Neural progenitor cell (in vitro differentiated cells): ENCODE results near the gene NRGN. TPM values are rescaled to one million over a fixed set of nuclear protein-coding genes. Genes with fewer than 3 reads are reported as not detected.

Experiments used
- DNase-seq: peaks from one replicate; pipeline ENCODE4 v3.0.0-alpha.2; 2016; ENCODE audit warnings: low spot score
- H2AFZ ChIP-seq: fragments of 200-600 bp; sonication (generic); replicated peaks from 2 replicates; pipeline ENCODE4 v1.6.1; 2016; ENCODE audit warnings: antibody characterized with exemption
- H3F3A ChIP-seq: fragments of 200-600 bp; sonication (generic); 2 replicates; pipeline ENCODE4 v1.6.1; 2016; ENCODE audit warnings: antibody characterized with exemption, low read depth
- H3K27ac ChIP-seq: fragments of 200-600 bp; sonication (generic); 2 replicates; pipeline ENCODE4 v1.5.1; 2016; ENCODE audit warnings: mild to moderate bottlenecking
- H3K27me3 ChIP-seq: fragments of 200-600 bp; sonication (generic); 2 replicates; pipeline ENCODE4 v1.6.1; 2016; ENCODE audit warnings: mild to moderate bottlenecking, moderate library complexity
- H3K36me3 ChIP-seq: fragments of 200-600 bp; sonication (generic); 2 replicates; pipeline ENCODE4 v1.5.1; 2016
- H3K4me1 ChIP-seq: fragments of 200-600 bp; sonication (generic); 2 replicates; pipeline ENCODE4 v1.6.1; 2016; ENCODE audit warnings: mixed run types
- H3K4me2 ChIP-seq: fragments of 200-600 bp; sonication (generic); 2 replicates; pipeline ENCODE4 v1.6.1; 2016
- H3K4me3 ChIP-seq: fragments of 200-600 bp; sonication (generic); 2 replicates; pipeline ENCODE4 v1.5.1; 2016
- H3K79me2 ChIP-seq: fragments of 200-600 bp; sonication (generic); 2 replicates; pipeline ENCODE4 v1.6.1; 2016; ENCODE audit warnings: low read depth
- H3K9ac ChIP-seq: fragments of 200-600 bp; sonication (generic); 2 replicates; pipeline ENCODE4 v1.6.1; 2016
- H3K9me3 ChIP-seq: fragments of 200-600 bp; sonication (generic); 2 replicates; pipeline ENCODE4 v1.5.1; 2016; ENCODE audit warnings: low read depth
- H4K20me1 ChIP-seq: fragments of 200-600 bp; sonication (generic); 2 replicates; pipeline ENCODE4 v1.6.1; 2016; ENCODE audit warnings: low read depth
- H3K27ac Mint-ChIP-seq: 3 replicates; pipeline ENCODE4 v1.8.0; 2021; ENCODE audit warnings: mixed read lengths
- H3K27me3 Mint-ChIP-seq: 2 replicates; pipeline ENCODE4 v1.8.0; 2022; ENCODE audit warnings: low read depth, mild to moderate bottlenecking, inconsistent platforms, moderate library complexity, mixed read lengths; ENCODE audit not compliant: insufficient read depth
- H3K36me3 Mint-ChIP-seq: 3 replicates; pipeline ENCODE4 v1.8.0; 2021; ENCODE audit warnings: mixed read lengths
- H3K4me1 Mint-ChIP-seq: 3 replicates; pipeline ENCODE4 v1.8.0; 2021; ENCODE audit warnings: mixed read lengths
- H3K4me3 Mint-ChIP-seq: 3 replicates; pipeline ENCODE4 v1.8.0; 2021; ENCODE audit warnings: mild to moderate bottlenecking, moderate library complexity, mixed read lengths
- H3K9me3 Mint-ChIP-seq: 3 replicates; pipeline ENCODE4 v1.8.0; 2020; ENCODE audit warnings: mixed read lengths
- EZH2 ChIP-seq: fragments of 200-600 bp; sonication (generic); IDR thresholded peaks from 2 replicates; pipeline ENCODE4 v1.6.1; 2017; ENCODE audit warnings: antibody characterized with exemption, mild to moderate bottlenecking, moderate library complexity
- EZH2phosphoT487 ChIP-seq: fragments of 200-600 bp; sonication (generic); IDR thresholded peaks from 2 replicates; pipeline ENCODE4 v1.6.1; 2017; ENCODE audit warnings: antibody characterized with exemption
- total RNA-seq: library from RNA; depleted of rRNA; stranded (reverse); fragments of >200 nt; gene quantifications from 2 replicates; pipeline ENCODE4 v1.2.3, GENCODE V29; 2015; ENCODE audit warnings: low replicate concordance
- TF ChIP-seq, protein P1 (sequence below): fragments of 200-600 bp; sonication (generic); IDR thresholded peaks from 2 replicates; pipeline ENCODE4 v1.5.1; 2017; ENCODE audit warnings: antibody characterized with exemption, mild to moderate bottlenecking

NRGN gene
- total RNA-seq, 1 donor from 2014 or later: 0.39 TPM

DNA sequence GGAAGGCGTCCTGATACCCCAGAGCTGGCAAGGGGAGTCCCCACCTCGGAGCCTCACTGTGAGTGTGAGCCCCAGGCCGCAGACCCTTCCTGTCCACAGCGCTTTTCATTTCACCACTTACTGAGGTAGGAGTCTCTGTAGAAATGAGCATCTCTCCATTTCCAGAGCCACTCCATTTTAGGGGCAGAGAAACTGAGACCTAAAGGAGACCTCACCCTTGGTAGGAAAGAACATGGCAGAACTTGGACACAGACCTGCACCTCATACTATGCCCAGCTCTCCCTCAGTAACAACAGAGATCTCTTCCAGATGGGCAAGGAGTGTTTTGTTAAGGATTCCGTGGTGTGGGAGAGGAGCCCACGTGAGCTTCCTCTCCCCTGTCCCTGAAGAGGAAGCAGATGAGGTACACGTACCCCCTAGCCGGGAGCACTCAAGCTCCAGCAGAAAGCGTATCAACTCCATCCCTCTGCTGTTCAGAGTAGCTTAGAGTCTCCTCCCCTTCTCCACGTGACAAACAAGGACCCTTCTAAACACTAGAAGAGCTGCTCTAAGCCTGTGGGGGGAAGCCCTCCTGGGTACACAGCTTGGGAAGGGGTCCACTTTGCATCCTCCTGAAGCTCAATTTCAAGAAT lies 12.8 kb downstream of the NRGN start:
- H3K27ac Mint-ChIP-seq: no peak overlapping the region
- TF ChIP-seq, protein P1, sequence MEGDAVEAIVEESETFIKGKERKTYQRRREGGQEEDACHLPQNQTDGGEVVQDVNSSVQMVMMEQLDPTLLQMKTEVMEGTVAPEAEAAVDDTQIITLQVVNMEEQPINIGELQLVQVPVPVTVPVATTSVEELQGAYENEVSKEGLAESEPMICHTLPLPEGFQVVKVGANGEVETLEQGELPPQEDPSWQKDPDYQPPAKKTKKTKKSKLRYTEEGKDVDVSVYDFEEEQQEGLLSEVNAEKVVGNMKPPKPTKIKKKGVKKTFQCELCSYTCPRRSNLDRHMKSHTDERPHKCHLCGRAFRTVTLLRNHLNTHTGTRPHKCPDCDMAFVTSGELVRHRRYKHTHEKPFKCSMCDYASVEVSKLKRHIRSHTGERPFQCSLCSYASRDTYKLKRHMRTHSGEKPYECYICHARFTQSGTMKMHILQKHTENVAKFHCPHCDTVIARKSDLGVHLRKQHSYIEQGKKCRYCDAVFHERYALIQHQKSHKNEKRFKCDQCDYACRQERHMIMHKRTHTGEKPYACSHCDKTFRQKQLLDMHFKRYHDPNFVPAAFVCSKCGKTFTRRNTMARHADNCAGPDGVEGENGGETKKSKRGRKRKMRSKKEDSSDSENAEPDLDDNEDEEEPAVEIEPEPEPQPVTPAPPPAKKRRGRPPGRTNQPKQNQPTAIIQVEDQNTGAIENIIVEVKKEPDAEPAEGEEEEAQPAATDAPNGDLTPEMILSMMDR: no peak
- no peak for TF ChIP-seq EZH2
- TF ChIP-seq EZH2phosphoT487: no peak
- Histone ChIP-seq H3K79me2 (no peaks in the 10 kb centered on the region), H3K4me1 (no peaks in the 10 kb centered on the region), H3K4me3 (no peak overlapping the region), H3K27ac (no peak overlapping the region), H3K9me3 (no peaks in the 10 kb centered on the region), H4K20me1 (no peaks in the 10 kb centered on the region), H3K9ac (no peak overlapping the region), H3F3A (no peaks in the 10 kb centered on the region), H3K36me3 (no peaks in the 10 kb centered on the region), H3K4me2 (no peak overlapping the region), H2AFZ (no peak overlapping the region), H3K27me3 (peaks cover 88% of the 10 kb centered on the region)
- peaks cover 6% of the 10 kb centered on the region for H3K9me3 Mint-ChIP-seq
- peaks cover 7% of the 10 kb centered on the region for H3K36me3 Mint-ChIP-seq
- no peak overlapping the region for H3K4me3 Mint-ChIP-seq
- peaks cover 70% of the 10 kb centered on the region for H3K27me3 Mint-ChIP-seq
- H3K4me1 Mint-ChIP-seq: peaks cover 19% of the 10 kb centered on the region
- DNase-seq: no peak

- no peak overlapping the region for H3K4me3 Mint-ChIP-seq
- H3K9me3 Mint-ChIP-seq: peaks cover 2% of the 10 kb centered on the region
- H3K79me2 ChIP-seq: no peaks in the 10 kb centered on the region
- peaks cover 3% of the 10 kb centered on the region for H3K4me1 ChIP-seq
- H3K4me1 Mint-ChIP-seq: peaks cover 23% of the 10 kb centered on the region
- H3K9me3 ChIP-seq: no peaks in the 10 kb centered on the region
- peaks cover 1% of the 10 kb centered on the region for H3K36me3 Mint-ChIP-seq
- no peaks in the 10 kb centered on the region for H3F3A ChIP-seq
- H3K9ac ChIP-seq: no peak overlapping the region
- H3K4me3 ChIP-seq: no peak overlapping the region
- no peaks in the 10 kb centered on the region for H4K20me1 ChIP-seq
- no peak for TF ChIP-seq EZH2phosphoT487
- TF ChIP-seq, protein P1: no peak
- TF ChIP-seq EZH2: no peak
- H3K27me3 Mint-ChIP-seq: peaks cover 68% of the 10 kb centered on the region
- peaks cover 88% of the 10 kb centered on the region for H3K27me3 ChIP-seq
- no peak for DNase-seq
- no peak overlapping the region for H3K27ac ChIP-seq
- H2AFZ ChIP-seq: no peak overlapping the region
- H3K4me2 ChIP-seq: no peak overlapping the region
- no peaks in the 10 kb centered on the region for H3K36me3 ChIP-seq
- H3K27ac Mint-ChIP-seq: no peak overlapping the region
Observed at GRCh38 chr11:124753205-124753604, 13.5 kb downstream of the NRGN start.

DNA sequence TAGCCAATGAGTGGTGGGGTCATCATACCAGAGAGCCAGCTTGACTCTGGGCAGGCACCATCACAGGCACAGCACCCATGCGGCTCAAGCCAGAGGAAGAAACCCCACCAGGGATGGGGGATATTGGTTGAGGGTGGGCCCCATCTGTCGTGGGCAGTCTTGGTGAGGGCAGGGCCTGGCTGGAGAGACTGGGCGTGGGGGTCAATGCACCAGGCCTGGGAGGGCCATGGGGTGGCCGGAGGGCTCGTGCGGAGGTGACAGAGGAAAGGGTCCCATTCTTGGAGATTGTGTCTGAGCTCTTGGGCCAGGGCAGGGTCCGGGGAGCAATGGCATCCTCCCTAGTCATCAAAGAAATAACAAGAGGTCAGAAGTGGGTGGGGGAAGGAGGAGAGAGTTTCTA lies 13.9 kb downstream of the NRGN start:
- Histone ChIP-seq H3K4me3 (no peak overlapping the region), H3F3A (peaks cover 2% of the 10 kb centered on the region), H3K9me3 (no peaks in the 10 kb centered on the region), H3K9ac (no peak overlapping the region), H3K36me3 (no peaks in the 10 kb centered on the region), H4K20me1 (no peaks in the 10 kb centered on the region), H3K4me2 (no peak overlapping the region), H3K27me3 (peaks cover 88% of the 10 kb centered on the region), H3K27ac (no peak overlapping the region), H3K79me2 (no peaks in the 10 kb centered on the region), H3K4me1 (peaks cover 5% of the 10 kb centered on the region), H2AFZ (no peak overlapping the region)
- peaks cover 26% of the 10 kb centered on the region for H3K4me1 Mint-ChIP-seq
- DNase-seq: no peak
- H3K27me3 Mint-ChIP-seq: peaks cover 68% of the 10 kb centered on the region
- no peaks in the 10 kb centered on the region for H3K36me3 Mint-ChIP-seq
- H3K4me3 Mint-ChIP-seq: no peak overlapping the region
- H3K27ac Mint-ChIP-seq: no peak overlapping the region
- no peaks in the 10 kb centered on the region for H3K9me3 Mint-ChIP-seq
- TF ChIP-seq, protein P1: no peak
- TF ChIP-seq EZH2 (no peak), EZH2phosphoT487 (no peak)
